Activated CD4-positive, alpha-beta T cell treated with anti-CD3 and anti-CD28 coated beads, Interleukin-2, amount 10 ng/mL, durations not matched to agents 24 days and 14 days (primary cell): Measurements from ENCODE around the gene ALPG. TPM values are rescaled to one million over a fixed set of nuclear protein-coding genes. Genes with fewer than 3 reads are reported as not detected.
"Not testable (repeated sequence)": the region's sequence is repeated elsewhere in the genome, so short reads cannot be mapped to it uniquely, and the experiment has no call there.

Experiments
- DNase-seq: peaks from one replicate; pipeline ENCODE4 v3.0.0; 2022
- H3K27ac Mint-ChIP-seq: one replicate; pipeline ENCODE4 v1.8.0; 2022; ENCODE audit warnings: mild to moderate bottlenecking, mixed read lengths
- H3K27me3 Mint-ChIP-seq: one replicate; pipeline ENCODE4 v1.8.0; 2022; ENCODE audit warnings: mixed read lengths
- H3K36me3 Mint-ChIP-seq: one replicate; pipeline ENCODE4 v1.8.0; 2022; ENCODE audit warnings: low read depth, mild to moderate bottlenecking, mixed read lengths
- H3K4me1 Mint-ChIP-seq: one replicate; pipeline ENCODE4 v1.8.0; 2021; ENCODE audit warnings: mixed read lengths
- H3K4me3 Mint-ChIP-seq: one replicate; pipeline ENCODE4 v1.8.0; 2022; ENCODE audit warnings: mild to moderate bottlenecking, moderate library complexity, mixed read lengths
- H3K9me3 Mint-ChIP-seq: one replicate; pipeline ENCODE4 v1.8.0; 2021; ENCODE audit warnings: mixed read lengths
- intact Hi-C: fragments of 100-400 bp; cut with micrococcal nuclease; formaldehyde crosslinking; loops from one replicate; pipeline ENCODE4 v1.15.1; 2023
- total RNA-seq: library from RNA; stranded (reverse); gene quantifications from 2 replicates; pipeline ENCODE4 v1.2.3, GENCODE V29; 2022

ALPG gene
- total RNA-seq, 1 donor from 2014 or later = not detected

DNA sequence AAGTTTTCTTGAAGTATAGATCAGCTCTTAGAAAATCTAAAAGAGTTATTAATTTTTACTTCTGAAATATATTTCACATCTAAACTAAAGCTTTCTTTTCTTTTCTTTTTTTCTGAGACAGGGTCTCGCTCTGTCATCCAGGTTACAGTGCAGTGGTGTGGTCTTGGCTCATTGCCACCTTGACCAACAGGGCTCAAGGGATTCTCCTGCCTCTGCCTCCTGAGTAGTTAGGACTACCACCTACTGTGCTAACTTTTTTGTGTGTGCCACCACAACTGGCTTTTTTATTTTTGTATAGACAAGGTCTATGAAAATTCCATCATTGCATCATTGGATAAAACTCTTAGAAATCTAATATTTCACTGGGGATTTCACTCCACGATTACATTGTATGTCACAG is 10.0 kb upstream of the ALPG start:
- Mint-ChIP-seq H3K36me3 (no peaks in the 10 kb centered on the region), H3K4me3 (no peak overlapping the region), H3K4me1 (no peaks in the 10 kb centered on the region), H3K27ac (no peak overlapping the region), H3K9me3 (no peaks in the 10 kb centered on the region), H3K27me3 (peaks cover 20% of the 10 kb centered on the region)
- no peak for DNase-seq
- intact Hi-C loops = no loop called here

DNA sequence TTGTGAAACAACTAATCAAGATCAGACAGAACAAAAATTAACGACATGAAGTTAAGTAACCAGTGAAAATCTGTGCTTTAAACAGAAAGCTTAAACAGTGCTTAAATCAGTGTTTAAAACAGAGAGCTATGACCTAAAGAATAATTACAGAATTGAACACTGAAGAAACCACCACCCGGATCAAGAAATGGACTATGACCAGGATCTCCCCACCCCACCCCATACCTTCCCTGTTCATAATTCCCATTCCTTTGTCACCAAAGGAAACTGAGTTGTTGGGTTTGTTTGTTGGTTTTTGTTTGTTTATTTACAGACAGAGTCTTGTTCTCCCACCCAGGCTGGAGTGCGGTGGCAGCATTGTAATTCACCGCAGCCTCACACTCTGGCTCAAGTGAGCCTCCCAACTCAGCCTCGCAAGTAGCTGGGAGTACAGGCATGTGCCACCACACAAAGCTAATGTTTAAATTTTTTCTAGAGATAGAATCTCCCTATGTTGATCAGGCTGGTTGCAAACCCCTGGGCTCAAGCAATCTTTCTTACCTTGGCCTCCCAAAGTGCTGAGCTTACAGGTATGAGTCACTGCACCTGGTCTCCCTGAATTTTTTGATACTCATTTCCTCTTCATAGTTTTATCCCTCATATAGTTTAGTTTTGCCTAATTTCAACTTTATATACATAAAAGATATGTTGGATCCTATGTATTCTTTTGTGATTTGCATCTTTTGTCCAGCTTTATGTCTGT is 8.2 kb upstream of the ALPG start:
- Mint-ChIP-seq H3K36me3 (no peaks in the 10 kb centered on the region), H3K27me3 (peaks cover 16% of the 10 kb centered on the region), H3K27ac (no peak overlapping the region), H3K9me3 (no peaks in the 10 kb centered on the region), H3K4me3 (no peak overlapping the region), H3K4me1 (no peaks in the 10 kb centered on the region)
- no peak for DNase-seq
- intact Hi-C loops = no loop called here

DNA sequence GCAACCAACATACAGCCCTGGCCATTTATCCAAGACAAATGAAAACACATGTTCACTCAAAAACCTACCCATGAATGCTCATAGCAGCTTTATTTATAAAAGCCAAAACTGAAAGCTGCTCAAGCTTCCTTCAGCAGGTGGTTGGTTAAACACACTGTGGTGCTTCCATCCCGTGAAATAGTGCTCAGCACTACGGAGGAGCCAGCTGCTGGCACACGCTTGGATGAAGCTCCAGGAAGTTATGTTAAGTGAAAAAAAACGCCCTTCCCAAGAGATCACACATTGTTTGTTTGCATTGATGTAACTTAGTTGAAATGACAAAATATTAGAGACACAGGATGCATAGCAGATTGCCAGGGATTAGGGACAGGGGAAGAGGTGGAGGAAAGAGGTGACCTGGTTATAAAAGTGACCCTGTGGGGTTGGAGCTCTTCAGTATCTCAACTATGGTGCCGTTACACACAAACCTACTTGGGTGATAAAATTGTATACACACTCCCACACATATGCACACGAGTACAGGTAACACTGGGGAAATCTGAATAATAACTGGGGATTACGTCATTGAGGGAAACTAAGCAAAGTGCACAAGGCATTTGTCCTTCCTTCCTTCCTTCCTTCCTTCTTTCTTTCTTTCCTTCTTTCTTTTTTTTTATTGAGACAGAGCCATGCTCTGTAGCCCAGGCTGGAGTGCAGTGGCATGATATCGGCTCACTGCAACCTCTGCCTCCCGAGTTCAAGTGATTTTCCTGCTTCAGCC is 6.2 kb upstream of the ALPG start:
- DNase-seq = no peak
- intact Hi-C loops = no loop called here
- no peak overlapping the region for H3K27ac Mint-ChIP-seq
- H3K9me3 Mint-ChIP-seq = no peaks in the 10 kb centered on the region
- H3K4me1 Mint-ChIP-seq = no peaks in the 10 kb centered on the region
- H3K4me3 Mint-ChIP-seq = no peak overlapping the region
- H3K36me3 Mint-ChIP-seq = no peaks in the 10 kb centered on the region
- H3K27me3 Mint-ChIP-seq = peaks cover 15% of the 10 kb centered on the region

DNA sequence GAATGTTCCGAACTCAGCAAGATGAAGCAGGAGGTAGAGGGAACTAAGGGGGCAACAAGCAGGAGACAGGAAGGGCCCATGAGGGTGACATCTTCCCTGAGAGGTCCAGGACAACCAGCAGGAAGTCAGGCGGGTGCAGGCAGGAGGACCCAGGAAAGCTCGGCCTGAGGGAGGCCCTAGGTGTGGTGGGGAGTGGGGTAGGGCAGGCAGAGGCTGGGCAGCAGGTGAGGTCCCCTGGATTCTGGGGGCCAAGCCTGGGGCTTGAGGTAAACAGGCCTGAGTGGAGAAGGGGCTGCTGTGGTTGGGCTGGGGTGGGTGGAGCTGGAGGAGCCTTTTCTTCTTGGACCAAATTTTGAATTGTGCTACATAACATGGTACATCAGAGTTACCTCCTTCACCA is 4.1 kb upstream of the ALPG start:
- H3K27me3 Mint-ChIP-seq = peaks cover 13% of the 10 kb centered on the region
- no peak for DNase-seq
- no peaks in the 10 kb centered on the region for H3K36me3 Mint-ChIP-seq
- no peak overlapping the region for H3K27ac Mint-ChIP-seq
- H3K9me3 Mint-ChIP-seq = no peaks in the 10 kb centered on the region
- H3K4me1 Mint-ChIP-seq = no peaks in the 10 kb centered on the region
- intact Hi-C loops = no loop called here
- H3K4me3 Mint-ChIP-seq = no peak overlapping the region

DNA sequence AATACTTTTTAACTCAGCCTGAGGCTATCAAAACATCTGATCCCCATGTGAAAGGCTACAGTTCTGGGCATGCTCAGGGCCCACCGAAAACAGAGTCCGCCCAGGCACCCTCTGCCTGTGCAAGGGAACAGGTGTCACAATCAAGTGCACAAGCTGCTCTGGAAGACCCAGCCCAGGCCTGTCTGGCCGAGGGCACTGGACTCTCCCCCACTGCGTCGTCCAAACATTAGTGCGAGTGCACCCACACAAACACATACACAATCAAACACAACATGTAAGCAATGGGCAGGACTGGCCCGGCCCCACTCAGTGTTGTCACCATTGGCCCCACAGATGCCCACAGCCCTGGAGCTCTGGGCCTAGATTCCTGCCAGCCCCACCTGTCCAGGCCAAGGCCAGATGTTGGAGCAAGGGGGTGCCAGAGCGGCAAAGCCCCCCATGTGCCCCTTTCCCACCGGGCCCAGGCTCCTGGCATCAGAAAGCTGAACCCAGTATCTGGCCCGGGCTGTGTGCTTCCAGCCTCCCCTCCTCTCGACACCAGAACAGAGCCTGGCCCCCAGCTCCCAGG is 617 bp upstream of the ALPG start:
- no peaks in the 10 kb centered on the region for H3K36me3 Mint-ChIP-seq
- H3K4me3 Mint-ChIP-seq = no peak overlapping the region
- no peaks in the 10 kb centered on the region for H3K4me1 Mint-ChIP-seq
- H3K9me3 Mint-ChIP-seq = no peaks in the 10 kb centered on the region
- DNase-seq = no peak
- peaks cover 9% of the 10 kb centered on the region for H3K27me3 Mint-ChIP-seq
- intact Hi-C loops = no loop called here
- H3K27ac Mint-ChIP-seq = no peak overlapping the region

DNA sequence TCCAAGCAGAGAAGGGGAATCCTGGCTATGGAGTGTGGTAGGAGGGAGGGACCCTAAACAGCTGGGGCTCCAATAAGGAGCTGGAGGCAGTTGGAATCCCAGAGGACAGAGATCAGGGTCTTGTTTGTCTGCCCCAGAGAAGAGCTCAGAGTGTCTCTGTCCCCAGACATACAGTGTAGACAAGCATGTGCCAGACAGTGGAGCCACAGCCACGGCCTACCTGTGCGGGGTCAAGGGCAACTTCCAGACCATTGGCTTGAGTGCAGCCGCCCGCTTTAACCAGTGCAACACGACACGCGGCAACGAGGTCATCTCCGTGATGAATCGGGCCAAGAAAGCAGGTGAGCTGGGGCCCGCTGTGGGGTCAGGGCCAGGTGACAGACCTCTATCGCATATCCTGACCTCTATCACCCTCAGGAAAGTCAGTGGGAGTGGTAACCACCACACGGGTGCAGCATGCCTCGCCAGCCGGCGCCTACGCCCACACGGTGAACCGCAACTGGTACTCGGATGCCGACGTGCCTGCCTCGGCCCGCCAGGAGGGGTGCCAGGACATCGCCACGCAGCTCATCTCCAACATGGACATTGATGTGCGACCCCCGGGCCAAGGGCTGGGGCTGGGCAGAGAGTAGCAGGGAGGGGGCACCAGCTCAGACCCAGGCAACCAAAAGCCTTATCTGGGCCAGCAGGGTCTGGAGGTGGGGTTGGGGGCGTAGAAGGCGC is 945 bp downstream of the ALPG start:
- H3K36me3 Mint-ChIP-seq, intact Hi-C loops, H3K4me3 Mint-ChIP-seq, DNase-seq, H3K9me3 Mint-ChIP-seq, H3K27ac Mint-ChIP-seq, H3K4me1 Mint-ChIP-seq: not testable (repeated sequence)
- peaks cover 16% of the 10 kb centered on the region for H3K27me3 Mint-ChIP-seq

DNA sequence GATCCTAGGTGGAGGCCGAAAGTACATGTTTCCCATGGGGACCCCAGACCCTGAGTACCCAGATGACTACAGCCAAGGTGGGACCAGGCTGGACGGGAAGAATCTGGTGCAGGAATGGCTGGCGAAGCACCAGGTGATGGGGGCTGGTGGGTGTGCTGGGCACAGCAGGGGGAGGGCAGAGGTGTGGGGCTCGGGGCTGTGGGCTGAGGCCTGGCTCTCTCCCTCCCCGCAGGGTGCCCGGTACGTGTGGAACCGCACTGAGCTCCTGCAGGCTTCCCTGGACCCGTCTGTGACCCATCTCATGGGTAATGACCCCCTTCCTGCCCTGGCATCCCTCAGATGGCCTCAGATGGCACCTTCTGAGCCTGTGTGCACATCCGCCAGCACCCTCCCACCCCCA is 1.6 kb downstream of the ALPG start:
- intact Hi-C loops, H3K36me3 Mint-ChIP-seq, H3K27ac Mint-ChIP-seq, H3K9me3 Mint-ChIP-seq, H3K4me3 Mint-ChIP-seq, DNase-seq, H3K4me1 Mint-ChIP-seq: not testable (repeated sequence)
- H3K27me3 Mint-ChIP-seq = peaks cover 23% of the 10 kb centered on the region

DNA sequence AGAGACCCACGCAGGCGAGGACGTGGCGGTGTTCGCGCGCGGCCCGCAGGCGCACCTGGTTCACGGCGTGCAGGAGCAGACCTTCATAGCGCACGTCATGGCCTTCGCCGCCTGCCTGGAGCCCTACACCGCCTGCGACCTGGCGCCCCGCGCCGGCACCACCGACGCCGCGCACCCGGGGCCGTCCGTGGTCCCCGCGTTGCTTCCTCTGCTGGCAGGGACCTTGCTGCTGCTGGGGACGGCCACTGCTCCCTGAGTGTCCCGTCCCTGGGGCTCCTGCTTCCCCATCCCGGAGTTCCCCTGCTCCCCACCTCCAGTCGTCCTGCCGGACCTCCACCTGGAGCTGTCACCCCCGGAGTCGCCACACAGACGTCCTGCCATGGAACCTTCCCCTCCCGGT is 3.0 kb downstream of the ALPG start:
- H3K4me1 Mint-ChIP-seq, H3K27ac Mint-ChIP-seq, DNase-seq, H3K4me3 Mint-ChIP-seq, H3K36me3 Mint-ChIP-seq, H3K9me3 Mint-ChIP-seq: not testable (repeated sequence)
- H3K27me3 Mint-ChIP-seq = peaks cover 31% of the 10 kb centered on the region
- intact Hi-C loops = loop anchor here (10.0 kb wide), 1 partner anchor 75 kb away; the partner anchor contains the start of gene ECEL1

DNA sequence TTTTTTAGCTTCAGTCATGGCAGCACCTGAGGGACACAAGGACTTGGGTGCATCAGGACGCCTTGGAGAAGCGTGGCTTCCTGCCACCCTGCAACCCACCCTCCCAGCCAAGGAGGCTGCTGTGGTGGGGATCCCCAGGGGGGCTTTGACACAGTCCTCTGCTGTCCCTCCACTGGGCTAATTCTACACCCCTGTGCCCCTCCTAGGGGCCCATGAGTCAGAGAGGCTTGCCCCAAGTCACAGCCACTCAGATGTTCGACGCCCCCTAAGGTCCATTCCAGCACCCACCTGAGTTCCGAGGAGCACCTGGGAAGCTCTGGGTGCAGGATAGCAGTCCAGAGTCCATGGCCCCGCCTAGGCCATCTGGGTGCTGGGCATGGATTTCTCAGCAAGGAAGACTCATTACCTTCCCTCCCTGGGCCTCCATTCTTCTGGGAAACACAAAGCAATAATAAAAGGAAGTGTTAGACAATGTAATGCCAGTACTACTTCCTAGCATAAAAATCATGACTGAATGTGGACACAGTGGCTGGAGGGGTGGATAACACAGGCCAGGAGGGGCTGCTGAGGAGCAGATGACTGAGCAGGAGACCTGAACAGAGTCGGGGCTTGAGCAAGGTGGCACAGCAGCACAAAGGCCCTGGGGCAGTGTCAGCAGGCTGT is 3.7 kb downstream of the ALPG start:
- H3K27ac Mint-ChIP-seq = no peak overlapping the region
- intact Hi-C loops = loop anchor here (10.0 kb wide), 1 partner anchor 74 kb away; the partner anchor contains the start of gene ECEL1

DNA sequence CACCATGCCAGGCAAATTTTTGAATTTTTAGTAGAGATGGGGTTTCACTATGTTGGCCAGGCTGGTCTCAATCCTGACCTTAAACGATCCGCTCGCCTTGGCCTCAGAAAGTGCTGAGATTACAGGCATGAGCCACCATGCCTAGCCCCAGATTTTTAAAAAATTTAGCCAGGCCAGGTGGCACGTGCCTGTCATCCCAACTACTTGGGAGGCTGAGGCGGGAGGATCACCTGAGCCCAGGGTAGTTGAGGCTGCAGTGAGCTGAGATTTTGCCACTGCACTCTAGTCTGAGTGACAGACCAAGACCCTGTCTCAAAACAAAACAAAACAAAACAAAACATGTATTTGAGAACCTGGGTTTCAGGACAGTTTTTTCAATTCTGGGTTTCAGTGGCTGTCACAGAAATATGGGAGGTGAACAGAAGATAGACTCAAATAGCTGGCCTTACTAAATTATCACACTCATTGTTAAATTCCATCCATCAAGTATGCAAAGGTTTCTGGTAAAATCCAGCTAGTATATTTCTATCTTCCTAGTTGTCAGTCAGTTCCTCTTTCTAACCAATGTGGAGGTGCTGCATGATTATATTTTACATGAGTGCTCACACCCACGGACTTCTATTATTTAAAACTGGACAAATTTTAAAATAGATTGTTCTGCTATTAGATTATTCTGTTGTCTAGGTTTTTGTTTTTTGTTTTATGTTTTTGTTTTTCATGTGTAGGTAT is 5.4 kb downstream of the ALPG start:
- no peak for DNase-seq
- Mint-ChIP-seq H3K36me3 (no peaks in the 10 kb centered on the region), H3K9me3 (no peaks in the 10 kb centered on the region), H3K27ac (no peak overlapping the region), H3K4me1 (peaks cover 8% of the 10 kb centered on the region), H3K4me3 (no peak overlapping the region), H3K27me3 (peaks cover 34% of the 10 kb centered on the region)
- intact Hi-C loops = loop anchor here (10.0 kb wide), 1 partner anchor 73 kb away; the partner anchor contains the start of gene ECEL1

More for the DNA sequence above, 3.7 kb downstream of the ALPG start:
- Mint-ChIP-seq H3K9me3 (no peaks in the 10 kb centered on the region), H3K4me1 (peaks cover 8% of the 10 kb centered on the region), H3K4me3 (no peak overlapping the region), H3K36me3 (no peaks in the 10 kb centered on the region), H3K27me3 (peaks cover 30% of the 10 kb centered on the region)
- no peak for DNase-seq

DNA sequence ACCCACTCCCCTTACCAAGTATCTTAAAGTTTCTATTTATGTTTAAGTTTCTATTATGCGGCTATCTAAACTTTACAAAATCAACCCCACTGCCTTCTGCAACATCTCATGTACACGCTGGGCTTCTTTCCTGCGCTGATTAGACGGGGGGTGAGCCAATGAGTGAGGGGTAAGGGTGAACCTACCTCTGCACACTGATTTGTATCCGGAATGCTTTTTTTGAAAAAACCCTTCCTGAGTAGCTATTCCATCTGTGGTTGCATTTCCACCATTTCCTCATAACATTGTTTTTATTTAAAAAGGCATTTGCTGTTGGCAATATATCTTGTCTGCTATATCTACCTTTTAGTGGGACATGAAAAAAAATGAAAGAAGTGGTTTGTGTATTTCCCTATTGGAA is 6.3 kb downstream of the ALPG start:
- Mint-ChIP-seq H3K27me3 (peaks cover 35% of the 10 kb centered on the region), H3K36me3 (no peaks in the 10 kb centered on the region), H3K9me3 (no peaks in the 10 kb centered on the region), H3K4me1 (peaks cover 8% of the 10 kb centered on the region), H3K27ac (no peak overlapping the region), H3K4me3 (no peak overlapping the region)
- no peak for DNase-seq
- intact Hi-C loops = loop anchor here (10.0 kb wide), 1 partner anchor 72 kb away; the partner anchor contains the start of gene ECEL1

DNA sequence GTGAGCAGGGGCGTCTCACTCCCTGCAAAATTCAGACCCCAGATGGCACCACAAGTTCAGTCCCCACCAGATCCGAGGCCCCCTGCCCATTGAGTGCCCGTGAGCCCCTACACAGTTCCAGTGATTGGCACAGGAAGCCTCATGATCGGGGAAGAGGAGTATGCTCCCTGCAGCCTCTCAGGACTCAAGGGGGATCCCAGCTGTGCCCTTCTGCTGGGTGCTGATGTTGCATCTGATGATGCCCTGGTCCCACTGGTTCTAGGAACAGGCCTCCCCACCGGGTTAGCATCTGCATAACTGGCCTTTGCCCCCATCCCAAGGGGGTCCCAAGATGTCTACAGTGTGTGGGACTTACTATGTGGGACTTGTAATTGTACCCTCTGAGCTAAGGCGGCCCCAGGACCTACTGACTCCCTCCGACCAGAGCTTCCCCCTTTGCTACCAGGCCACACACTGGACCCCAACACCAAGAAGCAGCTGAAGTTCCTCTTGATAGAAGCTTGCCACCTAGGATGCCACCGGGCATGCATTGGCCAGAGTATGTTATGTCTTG is 8.6 kb downstream of the ALPG start:
- Mint-ChIP-seq H3K9me3 (no peaks in the 10 kb centered on the region), H3K4me1 (peaks cover 11% of the 10 kb centered on the region), H3K27me3 (peaks cover 50% of the 10 kb centered on the region), H3K27ac (no peak overlapping the region), H3K36me3 (no peaks in the 10 kb centered on the region), H3K4me3 (no peak overlapping the region)
- DNase-seq = no peak
- intact Hi-C loops = loop anchor here (10.0 kb wide), 1 partner anchor 70 kb away; the partner anchor contains the start of gene ECEL1
